Spleen (tissue), 11 donors: ENCODE measurements around the gene SPATA20. TPM values are rescaled to one million over a fixed set of nuclear protein-coding genes. Genes with fewer than 3 reads are reported as not detected.

Experiments used
- DNase-seq: peaks from one replicate; pipeline ENCODE4 v3.0.0-alpha.2; 2020
- H3K27ac ChIP-seq, 8 donors: fragments of 200-600 bp; sonication (generic) in 7 of 8; 1 replicate in 4 of 8; 2 replicates in 4 of 8; pipeline versions ENCODE4 v1.5.0 to v1.8.0; 2016 to 2021; ENCODE audit warnings: inconsistent platforms in 4 of 8, mild to moderate bottlenecking in 4 of 8, moderate library complexity in 1 of 8
- H3K27me3 ChIP-seq, 7 donors: fragments of 200-600 bp; sonication (generic) in 6 of 7; replicated peaks in 1 of 7; 1 replicate in 4 of 7; 2 replicates in 3 of 7; pipeline versions ENCODE4 v1.5.0 to v1.8.0; 2016 to 2021; ENCODE audit warnings: inconsistent platforms in 3 of 7, mild to moderate bottlenecking in 1 of 7
- H3K36me3 ChIP-seq, 6 donors: fragments of 200-600 bp; sonication (generic) in 5 of 6; 1 replicate in 4 of 6; 2 replicates in 2 of 6; pipeline versions ENCODE4 v1.5.0 to v1.8.0; 2016 to 2021; ENCODE audit warnings: inconsistent platforms in 2 of 6
- H3K4me1 ChIP-seq, 6 donors: fragments of 200-600 bp; sonication (generic) in 5 of 6; 1 replicate in 3 of 6; 2 replicates in 3 of 6; pipeline versions ENCODE4 v1.5.0 to v1.8.0; 2016 to 2021; ENCODE audit warnings: inconsistent platforms in 3 of 6
- H3K4me3 ChIP-seq, 8 donors: fragments of 200-600 bp; sonication (generic) in 7 of 8; 1 replicate in 4 of 8; 2 replicates in 4 of 8; pipeline versions ENCODE4 v1.5.0 to v1.8.0; 2016 to 2021; ENCODE audit warnings: inconsistent platforms in 4 of 8, mild to moderate bottlenecking in 4 of 8, moderate library complexity in 2 of 8
- H3K9me3 ChIP-seq, 8 donors: fragments of 200-600 bp; sonication (generic) in 7 of 8; 1 replicate in 4 of 8; 2 replicates in 4 of 8; pipeline versions ENCODE4 v1.5.0 to v1.8.0; 2016 to 2021; ENCODE audit warnings: inconsistent platforms in 4 of 8
- POLR2A ChIP-seq, 3 donors: fragments of 450-650 bp; IDR thresholded peaks; one replicate each; pipeline ENCODE4 v1.5.1; 2017; ENCODE audit warnings: antibody characterized with exemption in 3 of 3, mild to moderate bottlenecking in 1 of 3
- POLR2AphosphoS5 ChIP-seq, 3 donors: sonication (generic); formaldehyde crosslinking; IDR thresholded peaks; one replicate each; pipeline ENCODE4 v1.5.1; 2017; ENCODE audit warnings: antibody characterized with exemption in 3 of 3
- WGBS, 5 donors: extraction: QIAGEN DNeasy Blood & Tissue Kit in 3 of 5; methylation state at CpG; one replicate each; pipeline versions ENCODE4 v1.1.5 to v1.1.7; 2013 to 2018; 5-methylcytosine and 5-hydroxymethylcytosine counted together
- intact Hi-C: fragments of 100-400 bp; cut with DNase I; formaldehyde crosslinking; loops from one replicate; pipeline ENCODE4 v1.15.0; 2023; ENCODE audit warnings: low total_unique reads
- polyA plus RNA-seq, 3 donors: library from polyadenylated mRNA; stranded (reverse); fragments of 200-250 nt; gene quantifications; one replicate each; pipeline ENCODE4 v1.2.1, GENCODE V29; 2013
- total RNA-seq, 7 donors: library from RNA; depleted of rRNA in 3 of 7; stranded (reverse); fragments of >200 nt in 3 of 7; fragmentation: NEBNext Ultra II Directional in 4 of 7; extraction: Animal tissue kit (Norgen Biotek cat#: 25700) in 4 of 7; gene quantifications; one replicate each; pipeline versions ENCODE4 v1.1.0 to v1.2.1, GENCODE V29; 2016 to 2021
- TF ChIP-seq, protein P1 (sequence below), 11 experiments: fragments of 200-600 bp in 7 of 11; fragments of 450-650 bp in 4 of 11; sonication (generic) in 4 of 11; IDR thresholded peaks in 8 of 11; conservative IDR thresholded peaks in 3 of 11; 1 replicate in 7 of 11; 2 replicates in 4 of 11; pipeline versions ENCODE4 v1.4.0 to v1.8.0; 2016 to 2021; ENCODE audit warnings: antibody characterized with exemption in 11 of 11, inconsistent platforms in 4 of 11, mild to moderate bottlenecking in 1 of 11
- donor health status: healthy with polysubstance abuse.
- donor health status: DM: no; HTN: no; CAD: no; lungs with moderate emphysema.
- donor health status: DM: no; HTN: no; CAD: no.
- donor health status: Bipolar disorder and iron deficiency.
- donor health status: healthy.
- donor health status: DM: no; HTN: no; CAD: no.
- donor health status: DM: yes; HTN: yes; CAD: no.

The SPATA20 gene
- total and polyA plus RNA-seq, 10 donors, result 14.9 to 128 (median 57.1) TPM

DNA sequence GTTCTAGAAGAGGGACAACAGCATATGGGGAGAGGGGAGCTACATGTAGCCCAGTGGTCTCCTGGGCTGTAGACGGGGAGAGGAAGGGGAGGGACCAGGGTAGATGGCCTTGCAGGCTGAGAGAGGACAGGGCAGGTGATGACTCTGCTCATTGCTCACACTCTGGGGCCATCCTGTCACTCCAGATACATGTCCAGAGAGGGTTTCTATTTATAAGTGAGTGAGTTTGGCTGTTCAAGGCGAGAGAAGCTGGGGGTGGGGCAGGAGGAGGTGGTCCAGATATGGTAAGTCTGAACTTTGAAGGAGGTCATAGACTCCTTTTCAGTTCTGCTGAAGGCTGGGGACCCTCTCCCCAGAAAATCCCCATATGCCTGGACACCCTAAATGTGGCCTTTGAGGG, 35.8 kb downstream of the SPATA20 start:
- intact Hi-C loops, result no loop called here
- H3K4me3 ChIP-seq, result no peak overlapping the region
- no peak for DNase-seq
- H3K4me1 ChIP-seq, result no peaks in the 10 kb centered on the region
- H3K27me3 ChIP-seq, result peaks cover 0 to 42% (median 0%) of the 10 kb centered on the region in 7 donors
- H3K27ac ChIP-seq, result no peak overlapping the region
- TF ChIP-seq POLR2AphosphoS5 (IDR thresholded peaks at IDR 0.05) (no peak), POLR2A (IDR thresholded peaks at IDR 0.05) (no peak)
- TF ChIP-seq, protein P1, sequence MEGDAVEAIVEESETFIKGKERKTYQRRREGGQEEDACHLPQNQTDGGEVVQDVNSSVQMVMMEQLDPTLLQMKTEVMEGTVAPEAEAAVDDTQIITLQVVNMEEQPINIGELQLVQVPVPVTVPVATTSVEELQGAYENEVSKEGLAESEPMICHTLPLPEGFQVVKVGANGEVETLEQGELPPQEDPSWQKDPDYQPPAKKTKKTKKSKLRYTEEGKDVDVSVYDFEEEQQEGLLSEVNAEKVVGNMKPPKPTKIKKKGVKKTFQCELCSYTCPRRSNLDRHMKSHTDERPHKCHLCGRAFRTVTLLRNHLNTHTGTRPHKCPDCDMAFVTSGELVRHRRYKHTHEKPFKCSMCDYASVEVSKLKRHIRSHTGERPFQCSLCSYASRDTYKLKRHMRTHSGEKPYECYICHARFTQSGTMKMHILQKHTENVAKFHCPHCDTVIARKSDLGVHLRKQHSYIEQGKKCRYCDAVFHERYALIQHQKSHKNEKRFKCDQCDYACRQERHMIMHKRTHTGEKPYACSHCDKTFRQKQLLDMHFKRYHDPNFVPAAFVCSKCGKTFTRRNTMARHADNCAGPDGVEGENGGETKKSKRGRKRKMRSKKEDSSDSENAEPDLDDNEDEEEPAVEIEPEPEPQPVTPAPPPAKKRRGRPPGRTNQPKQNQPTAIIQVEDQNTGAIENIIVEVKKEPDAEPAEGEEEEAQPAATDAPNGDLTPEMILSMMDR (IDR thresholded peaks at IDR 0.05 in 8 of 11, conservative IDR thresholded peaks at IDR 0.05 in 3 of 11), result no peak
- H3K9me3 ChIP-seq, result no peaks in the 10 kb centered on the region
- H3K36me3 ChIP-seq, result no peaks in the 10 kb centered on the region
- WGBS, 5 donors, result 74 to 87% (median 77%) methylated on average over 2 of the region's 2 CpGs

DNA sequence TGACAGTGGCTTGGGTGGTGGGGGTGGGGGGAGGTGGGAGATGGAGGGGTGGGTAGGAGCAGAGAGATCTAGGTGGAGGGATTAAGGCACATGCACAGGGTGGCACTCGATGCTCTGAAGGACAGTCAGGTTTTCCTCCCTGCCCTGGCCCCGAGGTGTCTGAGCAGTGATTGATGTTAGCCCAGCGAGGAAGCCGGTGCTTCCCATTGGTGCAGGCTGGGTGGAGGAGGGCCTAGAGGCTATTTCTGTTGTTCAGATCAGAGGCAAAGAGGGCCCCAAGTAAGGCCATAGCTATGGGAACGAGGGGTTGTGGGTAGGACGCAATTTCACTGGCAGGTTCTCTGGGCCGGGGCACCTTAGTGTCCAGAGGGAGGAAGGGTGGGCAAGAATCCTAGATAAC, 36.7 kb downstream of the SPATA20 start:
- Histone ChIP-seq H3K9me3 (no peaks in the 10 kb centered on the region), H3K4me3 (no peak overlapping the region), H3K36me3 (no peaks in the 10 kb centered on the region), H3K27ac (no peak overlapping the region), H3K27me3 (peaks cover 0 to 33% (median 0%) of the 10 kb centered on the region in 7 donors), H3K4me1 (peaks cover 0 to 4% (median 0%) of the 10 kb centered on the region in 6 donors)
- no peak for DNase-seq
- 49 to 65% (median 53%) methylated on average over 7 of the region's 7 CpGs for WGBS, 5 donors
- TF ChIP-seq POLR2AphosphoS5 (IDR thresholded peaks at IDR 0.05) (no peak), POLR2A (IDR thresholded peaks at IDR 0.05) (no peak)
- TF ChIP-seq, protein P1 (IDR thresholded peaks at IDR 0.05 in 8 of 11, conservative IDR thresholded peaks at IDR 0.05 in 3 of 11), result no peak
- intact Hi-C loops, result no loop called here

DNA sequence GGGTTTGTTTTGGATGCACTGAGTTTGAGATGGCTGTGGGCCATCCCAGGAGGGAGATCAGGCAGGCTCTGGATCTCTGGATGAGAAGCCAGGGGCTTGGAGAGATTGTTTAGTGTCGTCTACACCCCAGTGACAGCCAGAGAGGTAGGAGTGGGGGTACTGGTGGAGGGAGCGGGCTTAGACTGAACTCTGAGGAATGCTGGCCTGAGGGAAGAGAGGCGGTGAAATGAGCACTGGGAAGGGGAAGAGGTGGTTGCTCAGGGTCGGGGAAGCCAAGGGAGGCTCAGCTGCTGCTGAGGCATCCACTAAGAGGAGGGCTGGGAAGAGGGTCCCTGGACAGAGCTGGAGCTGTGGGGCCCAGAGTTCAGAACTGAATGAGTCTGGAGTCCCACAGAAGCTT, 37.1 kb downstream of the SPATA20 start:
- WGBS, 5 donors, result 78 to 87% (median 84%) methylated on average over 4 of the region's 4 CpGs
- H3K36me3 ChIP-seq, result no peaks in the 10 kb centered on the region
- peaks cover 0 to 29% (median 0%) of the 10 kb centered on the region in 7 donors for H3K27me3 ChIP-seq
- no peak for TF ChIP-seq POLR2AphosphoS5 (IDR thresholded peaks at IDR 0.05)
- no peak for TF ChIP-seq POLR2A (IDR thresholded peaks at IDR 0.05)
- TF ChIP-seq, protein P1 (IDR thresholded peaks at IDR 0.05 in 8 of 11, conservative IDR thresholded peaks at IDR 0.05 in 3 of 11), result no peak
- no peak overlapping the region for H3K4me3 ChIP-seq
- DNase-seq, result no peak
- H3K27ac ChIP-seq, result no peak overlapping the region
- no peaks in the 10 kb centered on the region for H3K9me3 ChIP-seq
- peaks cover 0 to 9% (median 2%) of the 10 kb centered on the region in 6 donors for H3K4me1 ChIP-seq
- intact Hi-C loops, result no loop called here

DNA sequence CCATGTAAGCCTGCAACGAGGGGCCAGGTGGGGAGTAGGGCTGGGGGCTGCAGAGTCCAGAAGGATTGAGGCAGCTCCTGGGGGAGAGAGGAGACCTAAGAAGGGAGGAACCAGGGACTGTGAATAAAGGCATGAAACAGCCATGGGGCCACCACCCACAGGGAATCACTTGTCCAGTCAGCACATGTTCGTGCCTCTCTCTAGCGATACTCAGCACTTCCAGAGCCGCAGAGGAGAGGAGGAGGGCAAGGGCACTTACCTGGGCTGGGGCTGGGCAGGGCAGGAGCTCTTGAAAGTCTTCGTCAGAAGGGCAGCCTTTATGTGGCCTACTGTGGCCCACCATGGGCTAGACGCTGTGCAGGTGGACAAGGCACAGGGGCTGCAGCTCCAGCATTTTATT, 37.8 kb downstream of the SPATA20 start:
- TF ChIP-seq POLR2A (IDR thresholded peaks at IDR 0.05), result no peak
- no peak for TF ChIP-seq POLR2AphosphoS5 (IDR thresholded peaks at IDR 0.05)
- TF ChIP-seq, protein P1 (IDR thresholded peaks at IDR 0.05 in 8 of 11, conservative IDR thresholded peaks at IDR 0.05 in 3 of 11), result no peak
- peaks cover 0 to 14% (median 8%) of the 10 kb centered on the region in 6 donors for H3K4me1 ChIP-seq
- no peaks in the 10 kb centered on the region for H3K9me3 ChIP-seq
- intact Hi-C loops, result no loop called here
- no peak for DNase-seq
- no peak overlapping the region for H3K27ac ChIP-seq
- no peak overlapping the region for H3K4me3 ChIP-seq
- peaks cover 0 to 28% (median 0%) of the 10 kb centered on the region in 7 donors for H3K27me3 ChIP-seq
- WGBS, 5 donors, result 69 to 97% (median 88%) methylated on average over 6 of the region's 6 CpGs
- H3K36me3 ChIP-seq, result no peaks in the 10 kb centered on the region
